ENCODE results near the gene NIM1K. TPM values are rescaled to one million over a fixed set of nuclear protein-coding genes. Genes with fewer than 3 reads are reported as not detected.
A peak's percentile ranks its signal among the peaks of the same experiment; 100 is the strongest.
"Not testable (repeated sequence)": the region's sequence is repeated elsewhere in the genome, so short reads cannot be mapped to it uniquely, and the experiment has no call there.

The NIM1K gene
- polyA plus RNA-seq, 1 donor from 2014 or later: not detected

DNA sequence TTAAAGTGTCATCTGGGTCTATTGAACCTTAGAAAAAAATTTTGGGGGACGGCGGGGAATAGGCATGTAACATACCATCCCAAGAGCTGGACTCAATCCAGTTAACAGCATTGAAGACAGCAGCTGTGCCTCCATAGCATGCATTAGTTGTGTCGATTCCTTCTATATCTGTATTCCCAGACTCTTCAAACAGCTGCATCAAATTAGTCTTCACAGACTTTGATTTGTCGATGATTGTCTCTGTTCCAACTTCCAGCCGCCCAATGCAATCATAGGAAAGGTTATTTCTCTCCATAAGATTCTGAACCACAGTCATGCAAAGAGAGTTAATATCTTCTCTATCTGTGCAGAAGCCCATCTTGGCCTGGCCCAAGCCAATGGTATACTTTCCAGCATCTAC is 106.4 kb downstream of the NIM1K start:
- Mint-ChIP-seq H3K9me3 (no peaks in the 10 kb centered on the region), H3K4me3 (no peak overlapping the region), H3K27ac (peak overlapping the region in 1 of 3 donors; percentile 88), H3K27me3 (no peaks in the 10 kb centered on the region), H3K4me1 (peaks cover 10 to 21% (median 12%) of the 10 kb centered on the region in 3 donors), H3K36me3 (peaks cover 20% of the 10 kb centered on the region)

GRCh38 chr5:43300112-43300511 is 108.1 kb downstream of the NIM1K start:
- H3K4me1 Mint-ChIP-seq: peaks cover 16 to 26% (median 25%) of the 10 kb centered on the region in 3 donors
- H3K27me3 Mint-ChIP-seq: no peaks in the 10 kb centered on the region
- no peak overlapping the region for H3K27ac Mint-ChIP-seq
- H3K36me3 Mint-ChIP-seq: peaks cover 19% of the 10 kb centered on the region
- H3K4me3 Mint-ChIP-seq: no peak overlapping the region
- no peaks in the 10 kb centered on the region for H3K9me3 Mint-ChIP-seq

GRCh38 chr5:43301653-43302091 is 109.6 kb downstream of the NIM1K start:
- Mint-ChIP-seq H3K27me3 (no peaks in the 10 kb centered on the region), H3K27ac (no peak overlapping the region), H3K36me3 (peaks cover 17% of the 10 kb centered on the region), H3K9me3 (no peaks in the 10 kb centered on the region), H3K4me1 (peaks cover 18 to 32% (median 29%) of the 10 kb centered on the region in 3 donors), H3K4me3 (no peak overlapping the region)

DNA sequence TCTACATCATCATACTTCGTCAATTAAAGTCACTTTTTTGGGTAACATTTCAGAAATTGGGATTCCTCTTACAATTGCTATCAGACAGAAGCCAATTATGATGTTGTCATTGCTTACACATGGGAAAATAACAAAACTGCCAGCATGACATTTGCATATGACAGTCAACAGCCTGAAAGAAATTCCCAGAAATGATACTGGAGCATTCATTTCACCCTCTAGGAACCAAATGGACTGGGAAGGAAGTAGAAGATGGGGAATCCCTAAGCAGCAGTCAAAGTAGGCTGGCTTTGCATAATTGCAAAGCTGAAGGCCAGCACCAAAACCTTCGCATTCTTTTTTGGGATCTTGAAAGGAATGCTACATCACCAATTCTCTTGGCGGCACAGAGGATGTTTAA is 110.5 kb downstream of the NIM1K start:
- Mint-ChIP-seq H3K27me3 (no peaks in the 10 kb centered on the region), H3K4me3 (no peak overlapping the region), H3K4me1 (peaks cover 18 to 32% (median 29%) of the 10 kb centered on the region in 3 donors), H3K36me3 (peaks cover 16% of the 10 kb centered on the region), H3K27ac (no peak overlapping the region), H3K9me3 (no peaks in the 10 kb centered on the region)

DNA sequence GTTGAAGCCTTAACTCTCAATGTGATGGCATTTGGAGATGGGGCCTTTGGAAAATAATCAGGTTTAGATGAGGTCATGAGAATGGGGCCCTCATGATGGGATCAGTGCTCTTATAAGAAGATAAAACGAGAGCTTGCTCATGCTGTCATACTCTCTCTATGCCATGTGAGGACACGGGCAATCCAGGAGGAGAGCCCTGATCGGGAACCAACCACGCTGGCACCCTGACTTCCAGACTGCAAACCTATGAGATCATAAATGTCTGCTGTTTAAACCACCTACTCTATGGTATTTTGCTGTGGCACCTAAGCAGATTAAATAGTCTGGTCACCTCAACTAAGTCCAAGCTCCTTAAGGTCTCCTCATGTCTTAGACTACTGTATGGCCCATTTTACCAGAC is 111.2 kb downstream of the NIM1K start:
- Mint-ChIP-seq H3K36me3 (peaks cover 17% of the 10 kb centered on the region), H3K27ac (no peak overlapping the region), H3K4me3 (peak overlapping the region in 1 of 4 donors; percentile 12), H3K9me3 (no peaks in the 10 kb centered on the region), H3K4me1 (peaks cover 18 to 38% (median 29%) of the 10 kb centered on the region in 3 donors), H3K27me3 (no peaks in the 10 kb centered on the region)

DNA sequence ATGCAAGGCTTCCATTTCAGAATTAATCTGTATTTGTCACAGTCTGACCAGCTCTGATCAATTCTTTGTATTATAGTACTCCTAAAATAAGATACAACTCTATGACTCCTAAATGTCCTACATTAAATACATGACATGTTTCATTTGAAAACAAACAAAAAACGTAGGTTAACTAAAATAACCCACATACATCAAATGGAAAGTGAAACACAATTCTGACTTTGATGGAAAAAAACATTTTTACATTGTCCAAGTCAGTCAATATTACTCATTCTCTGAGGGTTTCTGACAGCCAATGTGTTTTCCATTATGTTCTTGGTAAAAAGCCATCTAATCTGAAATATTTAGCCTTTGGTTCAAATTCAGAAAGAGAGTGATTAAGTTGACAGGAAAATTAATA is 112.5 kb downstream of the NIM1K start:
- H3K4me1 Mint-ChIP-seq: peaks cover 18 to 38% (median 31%) of the 10 kb centered on the region in 3 donors
- H3K36me3 Mint-ChIP-seq: peaks cover 14% of the 10 kb centered on the region
- H3K27me3 Mint-ChIP-seq: no peaks in the 10 kb centered on the region
- H3K9me3 Mint-ChIP-seq: no peaks in the 10 kb centered on the region
- peak overlapping the region in 1 of 4 donors; percentile 12 for H3K4me3 Mint-ChIP-seq
- H3K27ac Mint-ChIP-seq: no peak overlapping the region

- Mint-ChIP-seq H3K27me3 (no peaks in the 10 kb centered on the region), H3K4me3 (no peak overlapping the region), H3K4me1 (peaks cover 20 to 38% (median 36%) of the 10 kb centered on the region in 3 donors), H3K27ac (peak overlapping the region in 1 of 3 donors; percentile 15), H3K36me3 (peaks cover 11% of the 10 kb centered on the region), H3K9me3 (no peaks in the 10 kb centered on the region)
Observed at GRCh38 chr5:43305948-43306565, 114.0 kb downstream of the NIM1K start.

- H3K36me3 Mint-ChIP-seq, H3K4me3 Mint-ChIP-seq, H3K9me3 Mint-ChIP-seq, H3K27me3 Mint-ChIP-seq: not testable (repeated sequence)
- peak overlapping the region in 1 of 3 donors; percentile 25 for H3K27ac Mint-ChIP-seq
- H3K4me1 Mint-ChIP-seq: peaks cover 20 to 38% (median 32%) of the 10 kb centered on the region in 3 donors
Observed at GRCh38 chr5:43306954-43307353, 114.9 kb downstream of the NIM1K start.

DNA sequence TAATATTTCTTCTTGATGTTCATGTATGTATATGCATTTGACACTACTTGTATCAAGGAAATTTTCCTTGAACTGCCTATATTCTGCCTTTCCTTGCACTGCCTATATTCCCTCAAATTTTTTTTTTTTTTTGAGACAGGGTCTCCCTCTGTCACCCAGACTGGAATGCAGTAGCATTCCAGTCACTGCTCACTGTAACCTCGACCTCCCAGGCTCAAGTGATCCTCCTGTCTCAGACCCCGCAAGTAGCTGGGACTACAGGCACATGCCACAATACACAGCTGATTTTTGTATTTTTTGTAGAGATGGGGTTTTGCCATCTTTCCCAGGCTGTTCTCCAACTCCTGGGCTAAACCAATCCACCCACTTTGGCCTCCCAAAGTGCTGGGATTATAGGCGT is 117.1 kb downstream of the NIM1K start:
- Mint-ChIP-seq H3K4me1 (peaks cover 22 to 29% (median 29%) of the 10 kb centered on the region in 3 donors), H3K4me3 (no peak overlapping the region), H3K27ac (no peak overlapping the region), H3K9me3 (no peaks in the 10 kb centered on the region), H3K36me3 (peaks cover 1% of the 10 kb centered on the region), H3K27me3 (no peaks in the 10 kb centered on the region)

DNA sequence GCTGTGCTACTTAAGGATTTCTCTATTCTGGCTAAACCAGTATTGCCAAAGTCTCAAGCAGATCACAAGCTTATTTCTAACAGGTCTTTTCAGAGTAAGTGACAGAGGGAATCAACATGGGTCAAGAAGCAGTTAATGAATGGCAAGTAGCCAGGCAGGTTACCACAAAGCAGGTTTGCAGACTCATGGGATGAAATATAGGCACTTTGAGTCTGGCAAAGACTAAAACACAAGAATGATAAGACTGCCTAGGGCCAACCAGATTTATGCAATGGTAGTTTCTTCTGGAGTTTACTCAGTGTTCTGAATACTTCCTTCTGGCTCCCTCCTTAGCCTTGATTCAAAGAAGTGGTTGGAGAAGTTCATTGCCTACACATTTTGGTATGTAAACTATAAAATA is 117.6 kb downstream of the NIM1K start:
- Mint-ChIP-seq H3K4me1 (peaks cover 21 to 27% (median 24%) of the 10 kb centered on the region in 3 donors), H3K4me3 (no peak overlapping the region), H3K36me3 (peaks cover 2% of the 10 kb centered on the region), H3K27me3 (no peaks in the 10 kb centered on the region), H3K27ac (no peak overlapping the region), H3K9me3 (no peaks in the 10 kb centered on the region)

- Mint-ChIP-seq H3K9me3 (no peaks in the 10 kb centered on the region), H3K27me3 (no peaks in the 10 kb centered on the region), H3K4me3 (peak overlapping the region; percentile 87 to 100 (median 99)), H3K27ac (peak overlapping the region; percentile 81 to 99 (median 98)), H3K4me1 (peaks cover 15 to 24% (median 19%) of the 10 kb centered on the region in 3 donors), H3K36me3 (peaks cover 4% of the 10 kb centered on the region)
Observed at GRCh38 chr5:43312076-43312661, 120.1 kb downstream of the NIM1K start.

DNA sequence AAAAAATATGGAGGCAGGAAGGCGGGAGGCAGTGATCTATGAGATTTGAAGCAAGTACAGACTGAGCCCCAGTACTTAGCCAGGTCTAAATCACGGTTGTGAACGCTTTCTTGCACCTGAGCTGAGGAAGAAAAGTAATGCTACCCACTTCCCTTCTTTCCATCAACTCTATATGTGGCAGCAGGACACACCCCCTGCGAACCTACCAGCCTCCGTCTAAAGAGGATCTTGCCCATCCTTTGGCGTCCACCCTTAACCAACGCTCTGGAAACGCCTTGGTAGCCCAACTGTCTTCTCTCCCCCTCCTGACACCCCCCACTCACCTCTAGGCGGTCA is 120.6 kb downstream of the NIM1K start:
- Mint-ChIP-seq H3K27me3 (no peaks in the 10 kb centered on the region), H3K36me3 (peaks cover 4% of the 10 kb centered on the region), H3K4me3 (peak overlapping the region; percentile 87 to 100 (median 99)), H3K9me3 (no peaks in the 10 kb centered on the region), H3K27ac (peak overlapping the region; percentile 81 to 99 (median 98)), H3K4me1 (peaks cover 15 to 24% (median 19%) of the 10 kb centered on the region in 3 donors)

- H3K27ac Mint-ChIP-seq: peak within 1 kb of the TSS; percentile 81 to 99 (median 98)
- peaks cover 2% of the 10 kb centered on the region for H3K36me3 Mint-ChIP-seq
- peaks cover 10 to 24% (median 19%) of the 10 kb centered on the region in 3 donors for H3K4me1 Mint-ChIP-seq
- no peaks in the 10 kb centered on the region for H3K9me3 Mint-ChIP-seq
- H3K27me3 Mint-ChIP-seq: peaks cover 2% of the 10 kb centered on the region
- H3K4me3 Mint-ChIP-seq: peak within 1 kb of the TSS; percentile 87 to 100 (median 99)
Observed at GRCh38 chr5:43313035-43313853, 121.2 kb downstream of the NIM1K start, which contains the start of gene HMGCS1. TSS of gene HMGCS1 (minus strand) at chr5:43313412. CDS start at chr5:43298965, 14,447 bp downstream.

GRCh38 chr5:43313854-43314457 is 121.9 kb downstream of the NIM1K start:
- Mint-ChIP-seq H3K9me3 (no peaks in the 10 kb centered on the region), H3K36me3 (peaks cover 2% of the 10 kb centered on the region), H3K4me3 (peak overlapping the region; percentile 87 to 100 (median 99)), H3K4me1 (peaks cover 10 to 24% (median 19%) of the 10 kb centered on the region in 3 donors), H3K27me3 (peaks cover 2% of the 10 kb centered on the region), H3K27ac (peak overlapping the region; percentile 81 to 99 (median 98))

DNA sequence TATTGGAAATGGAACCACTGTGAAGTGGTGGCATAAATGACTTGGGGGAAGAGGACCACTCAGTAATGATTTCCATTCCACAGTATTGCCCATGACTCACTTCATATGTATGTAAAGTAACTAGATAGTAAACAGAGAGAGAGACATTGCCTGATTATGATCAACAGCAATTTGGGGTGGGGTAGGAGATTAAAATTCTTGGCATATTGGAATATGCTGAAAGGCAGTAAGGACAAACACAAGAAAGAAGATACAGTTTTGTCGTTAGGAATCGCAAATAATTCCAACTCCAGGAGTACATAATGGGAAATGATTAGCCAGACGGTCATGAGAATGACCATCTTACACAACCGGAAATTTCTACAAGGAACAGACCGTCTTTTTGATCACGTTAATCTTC is 122.7 kb downstream of the NIM1K start:
- H3K36me3 Mint-ChIP-seq: peaks cover 2% of the 10 kb centered on the region
- H3K27me3 Mint-ChIP-seq: peaks cover 2% of the 10 kb centered on the region
- peaks cover 10 to 21% (median 19%) of the 10 kb centered on the region in 3 donors for H3K4me1 Mint-ChIP-seq
- H3K9me3 Mint-ChIP-seq: no peaks in the 10 kb centered on the region
- H3K27ac Mint-ChIP-seq: peak overlapping the region in 1 of 3 donors; percentile 81
- no peak overlapping the region for H3K4me3 Mint-ChIP-seq

Data from IgD-negative memory B cell (primary cell).